K562 (cell line): Measurements from ENCODE around the gene IFI27L2. TPM values are rescaled to one million over a fixed set of nuclear protein-coding genes. Genes with fewer than 3 reads are reported as not detected.

Source experiments
- ARID2 ChIP-seq: fragments of 450-650 bp; IDR thresholded peaks from 2 replicates; pipeline ENCODE4 v1.6.1; 2017; ENCODE audit warnings: antibody characterized with exemption, mild to moderate bottlenecking
- GTF2A2 ChIP-seq: IDR thresholded peaks from 2 replicates; pipeline ENCODE4 v1.6.1; 2016; ENCODE audit warnings: mild to moderate bottlenecking, missing genetic modification characterization, missing compliant biosample characterization
- HDAC1 ChIP-seq, 2 experiments: fragments of 450-650 bp; IDR thresholded peaks; 2 replicates each; pipeline ENCODE4 v1.6.1; 2016 to 2017; ENCODE audit warnings: inconsistent platforms in 1 of 2, mild to moderate bottlenecking in 1 of 2, moderate library complexity in 1 of 2
- HNRNPLL ChIP-seq: fragments of 200-400 bp; formaldehyde crosslinking; IDR thresholded peaks from 2 replicates; pipeline ENCODE4 v1.6.1; 2017; ENCODE audit warnings: low read length, low read depth, mild to moderate bottlenecking; ENCODE audit not compliant: poor library complexity, severe bottlenecking
- NELFE ChIP-seq: IDR thresholded peaks from 2 replicates; pipeline ENCODE4 v1.6.1; 2011; ENCODE audit warnings: mild to moderate bottlenecking; ENCODE audit not compliant: insufficient read depth, insufficient read length
- NFATC3 ChIP-seq: fragments of 450-650 bp; IDR thresholded peaks from 2 replicates; pipeline ENCODE4 v1.6.1; 2017; ENCODE audit warnings: mild to moderate bottlenecking
- NR2C1 ChIP-seq, 2 experiments: fragments of 450-650 bp; IDR thresholded peaks; 2 replicates each; pipeline ENCODE4 v1.6.1; 2017; ENCODE audit warnings: mild to moderate bottlenecking in 2 of 2, antibody characterized with exemption in 1 of 2, inconsistent platforms in 1 of 2, missing compliant biosample characterization in 1 of 2, missing genetic modification characterization in 1 of 2
- RREB1 ChIP-seq: fragments of 250-450 bp; sonication (Bioruptor Pico); IDR thresholded peaks from 2 replicates; pipeline ENCODE4 v1.4.0; 2020
- TCFL5 ChIP-seq: fragments of 250-450 bp; sonication (Bioruptor Pico); conservative IDR thresholded peaks from 2 replicates; pipeline ENCODE4 v1.6.1; 2021; ENCODE audit warnings: mild to moderate bottlenecking, moderate library complexity, matching md5 sums
- TSC22D4 ChIP-seq: fragments of 450-650 bp; IDR thresholded peaks from 2 replicates; pipeline ENCODE4 v1.6.1; 2016; ENCODE audit warnings: missing genetic modification characterization, missing biosample characterization, control low read depth
- USF2 ChIP-seq: sonication (generic); formaldehyde crosslinking; IDR thresholded peaks from 2 replicates; pipeline ENCODE4 v1.5.0; 2020; ENCODE audit warnings: missing genetic modification reagents
- VEZF1 ChIP-seq: fragments of 200-800 bp; sonication (Bioruptor generic); IDR thresholded peaks from 2 replicates; pipeline ENCODE4 v1.6.1; 2017; ENCODE audit warnings: missing genetic modification characterization, missing compliant biosample characterization
- ZBTB49 ChIP-seq: sonication (generic); formaldehyde crosslinking; IDR thresholded peaks from 2 replicates; pipeline ENCODE4 v1.8.0; 2022; ENCODE audit warnings: missing genetic modification reagents, mild to moderate bottlenecking, borderline replicate concordance
- ZNF175 ChIP-seq: fragments of 200-800 bp; sonication (Bioruptor generic); IDR thresholded peaks from 2 replicates; pipeline ENCODE4 v1.6.1; 2016; ENCODE audit warnings: low read depth, mild to moderate bottlenecking, missing genetic modification characterization, missing compliant biosample characterization
- ZNF699 ChIP-seq: fragments of 250-450 bp; sonication (Bioruptor Pico); IDR thresholded peaks from 2 replicates; pipeline ENCODE4 v1.8.0; 2021; ENCODE audit warnings: mild to moderate bottlenecking, moderate library complexity; ENCODE audit not compliant: insufficient replicate concordance
- ZNF766 ChIP-seq: fragments of 200-800 bp; sonication (Bioruptor generic); conservative IDR thresholded peaks from 2 replicates; pipeline ENCODE4 v1.6.1; 2016; ENCODE audit warnings: missing genetic modification characterization, missing compliant biosample characterization
- ZSCAN32 ChIP-seq: fragments of 450-650 bp; formaldehyde crosslinking; IDR thresholded peaks from 2 replicates; pipeline ENCODE4 v1.4.0; 2020; ENCODE audit warnings: mild to moderate bottlenecking, moderate library complexity
- polyA plus RNA-seq, 8 experiments: library from polyadenylated mRNA; depleted of rRNA in 4 of 8; stranded (reverse) in 5 of 8; unstranded in 3 of 8; fragments of >200 nt; fragmentation: Nextera tagmentation in 2 of 8; fragmentation: Illumina TruSeq in 1 of 8; extraction: Ambion mirVana in 2 of 8; extraction: Trizol in 1 of 8; gene quantifications; 2 replicates each; pipeline versions ENCODE4 v1.2.1 to v1.2.3, GENCODE V29; 2011 to 2014; ENCODE audit warnings: inconsistent platforms in 1 of 8, missing spikeins in 1 of 8
- total RNA-seq, 7 experiments: library from RNA; depleted of rRNA in 6 of 7; stranded (reverse); fragments of >200 nt in 6 of 7; fragmentation: Illumina TruSeq in 2 of 7; extraction: Trizol in 2 of 7; gene quantifications; 2 replicates each; pipeline versions ENCODE4 v1.2.1 to v1.2.3, GENCODE V29; 2011 to 2021; ENCODE audit warnings: low replicate concordance in 1 of 7

The IFI27L2 gene
- total and polyA plus RNA-seq, 9 of the 15 experiments (the other 6 are each of a cell fraction or from before 2014, with no cell fraction given) = 1.0 to 9.3 (median 4.1) TPM

- no peak for TF ChIP-seq VEZF1 (CRISPR knock-in tag)
- no peak for TF ChIP-seq GTF2A2
- no peak for TF ChIP-seq NFATC3
- no peak for TF ChIP-seq ZNF699 (CRISPR knock-in tag)
- TF ChIP-seq HNRNPLL = no peak
- TF ChIP-seq ZBTB49 (CRISPR knock-in tag) = no peak
- TF ChIP-seq USF2 (CRISPR knock-in tag) = no peak
- peak; percentile 71 for TF ChIP-seq NR2C1 (IDR thresholded peaks at IDR 0.05)
- peak; percentile 84 for TF ChIP-seq NR2C1 (tag; IDR thresholded peaks at IDR 0.05)
- TF ChIP-seq ZNF766 (CRISPR knock-in tag) = no peak
- no peak for TF ChIP-seq ARID2
- no peak for TF ChIP-seq ZNF175 (CRISPR knock-in tag)
- no peak for TF ChIP-seq TCFL5
- TF ChIP-seq RREB1 (CRISPR knock-in tag) = no peak
- peak in 1 of 2 experiments; percentile 20; a peak in 2 of 4 replicates for TF ChIP-seq HDAC1 (IDR thresholded peaks at IDR 0.05)
- no peak for TF ChIP-seq TSC22D4 (tag)
- no peak for TF ChIP-seq NELFE
- no peak for TF ChIP-seq ZSCAN32 (CRISPR knock-in tag)
These were observed 48.6 kb downstream of the IFI27L2 start, which contains the start of the genes DDX24 and IFI27L1 (continued) for GRCh38 chr14:94080621-94081385.
